Anterior cingulate cortex (tissue), 58 donors: ENCODE measurements around the gene PSD2.
A peak's percentile ranks its signal among the peaks of the same experiment; 100 is the strongest.

Source experiments
- DNase-seq, 58 donors: peaks; one replicate each; lab custom pipeline; 2025; lab: John Stamatoyannopoulos, UW

Gene PSD2

GRCh38 chr5:139828207-139828895 is 32.7 kb downstream of the PSD2 start:
- DNase-seq: peak in 52 of 58 donors; percentile 13 to 90 (median 63)

- no peak for DNase-seq
Observed at GRCh38 chr5:139829471-139829870, 33.9 kb downstream of the PSD2 start.

GRCh38 chr5:139831624-139832023 is 36.0 kb downstream of the PSD2 start:
- no peak for DNase-seq

GRCh38 chr5:139833525-139833924 is 37.9 kb downstream of the PSD2 start:
- DNase-seq: no peak

GRCh38 chr5:139835656-139836055 is 40.0 kb downstream of the PSD2 start:
- no peak for DNase-seq

- DNase-seq: no peak
Observed at GRCh38 chr5:139836469-139837208, 41.0 kb downstream of the PSD2 start.

- DNase-seq: no peak
Observed at GRCh38 chr5:139837711-139838380, 42.2 kb downstream of the PSD2 start.

GRCh38 chr5:139838381-139839197 is 43.0 kb downstream of the PSD2 start:
- no peak for DNase-seq

GRCh38 chr5:139839232-139839815 is 43.7 kb downstream of the PSD2 start:
- no peak for DNase-seq

GRCh38 chr5:139839918-139840317 is 44.3 kb downstream of the PSD2 start:
- no peak for DNase-seq

GRCh38 chr5:139841549-139841948 is 45.9 kb downstream of the PSD2 start:
- no peak for DNase-seq

GRCh38 chr5:139842321-139842720 is 46.7 kb downstream of the PSD2 start:
- no peak for DNase-seq

- no peak for DNase-seq
Observed at GRCh38 chr5:139843991-139844390, 48.4 kb downstream of the PSD2 start.

GRCh38 chr5:139844472-139845145 is 49.0 kb downstream of the PSD2 start:
- peak in 53 of 58 donors; percentile 20 to 83 (median 54) for DNase-seq

GRCh38 chr5:139845846-139846681 is 50.5 kb downstream of the PSD2 start:
- peak in 45 of 58 donors; percentile 12 to 77 (median 44) for DNase-seq

- no peak for DNase-seq
Observed at GRCh38 chr5:139847091-139847490, 51.5 kb downstream of the PSD2 start.

GRCh38 chr5:139847790-139848507 is 52.3 kb downstream of the PSD2 start:
- peak in 51 of 58 donors; percentile 22 to 82 (median 55) for DNase-seq
